Lower lobe of right lung (tissue), 2 donors: ENCODE measurements around the gene SAP30BP. TPM values are rescaled to one million over a fixed set of nuclear protein-coding genes. Genes with fewer than 3 reads are reported as not detected.
A peak's percentile ranks its signal among the peaks of the same experiment; 100 is the strongest.

Experiments
- ATAC-seq, 2 donors: fragments of 200-7000 bp; cut with Tn5 transposase; one replicate each; pipeline ENCODE4 v1.9.1; 2020 to 2022; ENCODE audit warnings: mild to moderate bottlenecking in 2 of 2, moderate library complexity in 2 of 2
- DNase-seq: peaks from one replicate; pipeline ENCODE4 v3.0.0-alpha.2; 2020
- H3K27ac ChIP-seq: fragments of 200-600 bp; one replicate; pipeline ENCODE4 v1.8.0; 2022
- H3K27me3 ChIP-seq: fragments of 200-600 bp; one replicate; pipeline ENCODE4 v1.8.0; 2022; ENCODE audit warnings: low read depth
- H3K36me3 ChIP-seq: fragments of 200-600 bp; one replicate; pipeline ENCODE4 v1.8.0; 2022; ENCODE audit warnings: mild to moderate bottlenecking
- H3K4me1 ChIP-seq: fragments of 200-600 bp; one replicate; pipeline ENCODE4 v1.8.0; 2022
- H3K4me3 ChIP-seq: fragments of 200-600 bp; one replicate; pipeline ENCODE4 v1.8.0; 2022; ENCODE audit warnings: mild to moderate bottlenecking
- H3K9me3 ChIP-seq: fragments of 200-600 bp; one replicate; pipeline ENCODE4 v1.8.0; 2022
- intact Hi-C: fragments of 100-400 bp; cut with DNase I; formaldehyde crosslinking; loops from one replicate; pipeline ENCODE4 v1.11.0; 2022
- total RNA-seq: library from RNA; stranded (reverse); fragmentation: NEBNext Ultra II Directional; extraction: Animal tissue kit (Norgen Biotek cat#: 25700); gene quantifications from one replicate; pipeline ENCODE4 v1.2.1, GENCODE V29; 2021
- TF ChIP-seq, protein P1 (sequence below): fragments of 200-600 bp; IDR thresholded peaks from one replicate; pipeline ENCODE4 v1.8.0; 2022; ENCODE audit warnings: antibody characterized with exemption, mild to moderate bottlenecking
- donor health status: DM: no; HTN: yes; CAD: no; lungs with severe emphysema.

The SAP30BP gene
- total RNA-seq, 1 donor from 2014 or later: 73.0 TPM

GRCh38 chr17:75646638-75646992 lies 20.5 kb upstream of the SAP30BP start:
- Histone ChIP-seq H3K27ac (peak overlapping the region; percentile 92), H3K4me3 (no peak overlapping the region), H3K9me3 (no peaks in the 10 kb centered on the region), H3K4me1 (peaks cover 43% of the 10 kb centered on the region), H3K36me3 (peaks cover 36% of the 10 kb centered on the region), H3K27me3 (no peaks in the 10 kb centered on the region)
- no peak for ATAC-seq
- TF ChIP-seq, protein P1, sequence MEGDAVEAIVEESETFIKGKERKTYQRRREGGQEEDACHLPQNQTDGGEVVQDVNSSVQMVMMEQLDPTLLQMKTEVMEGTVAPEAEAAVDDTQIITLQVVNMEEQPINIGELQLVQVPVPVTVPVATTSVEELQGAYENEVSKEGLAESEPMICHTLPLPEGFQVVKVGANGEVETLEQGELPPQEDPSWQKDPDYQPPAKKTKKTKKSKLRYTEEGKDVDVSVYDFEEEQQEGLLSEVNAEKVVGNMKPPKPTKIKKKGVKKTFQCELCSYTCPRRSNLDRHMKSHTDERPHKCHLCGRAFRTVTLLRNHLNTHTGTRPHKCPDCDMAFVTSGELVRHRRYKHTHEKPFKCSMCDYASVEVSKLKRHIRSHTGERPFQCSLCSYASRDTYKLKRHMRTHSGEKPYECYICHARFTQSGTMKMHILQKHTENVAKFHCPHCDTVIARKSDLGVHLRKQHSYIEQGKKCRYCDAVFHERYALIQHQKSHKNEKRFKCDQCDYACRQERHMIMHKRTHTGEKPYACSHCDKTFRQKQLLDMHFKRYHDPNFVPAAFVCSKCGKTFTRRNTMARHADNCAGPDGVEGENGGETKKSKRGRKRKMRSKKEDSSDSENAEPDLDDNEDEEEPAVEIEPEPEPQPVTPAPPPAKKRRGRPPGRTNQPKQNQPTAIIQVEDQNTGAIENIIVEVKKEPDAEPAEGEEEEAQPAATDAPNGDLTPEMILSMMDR: no peak
- DNase-seq: no peak
- intact Hi-C loops: no loop called here

- Histone ChIP-seq H3K27ac (peak overlapping the region; percentile 92), H3K4me1 (peaks cover 39% of the 10 kb centered on the region), H3K36me3 (peaks cover 40% of the 10 kb centered on the region), H3K27me3 (no peaks in the 10 kb centered on the region), H3K9me3 (no peaks in the 10 kb centered on the region), H3K4me3 (no peak overlapping the region)
- TF ChIP-seq, protein P1: no peak
- ATAC-seq (no peak), DNase-seq (no peak)
- intact Hi-C loops: no loop called here
These were observed 20.1 kb upstream of the SAP30BP start for GRCh38 chr17:75647061-75647460.

DNA sequence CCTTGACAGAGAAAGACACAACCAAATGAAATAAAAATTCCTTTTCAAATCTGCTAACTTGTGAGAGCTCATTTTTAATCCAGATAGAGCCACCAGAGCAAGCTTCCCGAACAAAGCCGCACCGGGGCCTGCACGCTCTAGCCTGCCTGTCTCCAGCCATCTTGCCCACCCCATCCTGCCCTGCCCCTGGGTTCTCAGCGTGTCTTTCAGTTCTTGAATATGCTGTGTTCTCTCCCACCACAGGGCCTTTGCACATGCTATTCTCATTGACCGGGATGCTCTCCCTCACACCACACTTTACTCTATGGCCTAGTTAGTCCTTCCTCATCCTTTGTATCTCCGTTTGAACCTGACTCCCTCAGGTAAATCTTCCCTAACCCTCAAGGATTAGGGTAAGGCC lies 19.2 kb upstream of the SAP30BP start:
- no peak for ATAC-seq
- Histone ChIP-seq H3K4me3 (no peak overlapping the region), H3K4me1 (peaks cover 30% of the 10 kb centered on the region), H3K36me3 (peaks cover 46% of the 10 kb centered on the region), H3K27ac (no peak overlapping the region), H3K27me3 (no peaks in the 10 kb centered on the region), H3K9me3 (no peaks in the 10 kb centered on the region)
- intact Hi-C loops: no loop called here
- DNase-seq: no peak
- TF ChIP-seq, protein P1: no peak

DNA sequence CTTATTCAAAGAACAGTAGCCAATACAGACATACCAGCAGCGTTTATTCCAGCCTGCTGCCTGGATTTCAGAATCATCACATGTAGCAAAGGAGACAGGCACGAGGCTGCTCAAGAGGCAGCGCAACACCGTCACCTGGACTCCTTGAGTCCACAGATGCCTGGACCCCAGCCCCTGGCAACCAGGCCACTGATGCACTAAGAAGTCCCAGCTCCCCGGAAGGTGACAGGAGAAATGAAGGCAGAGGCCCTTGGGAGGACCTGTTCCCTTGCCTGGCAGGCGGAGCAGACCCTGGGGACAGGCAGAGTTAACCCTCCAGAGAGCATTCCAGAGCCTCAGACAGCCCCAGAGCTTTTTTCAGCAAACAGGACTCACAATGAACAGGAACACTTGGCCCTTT lies 17.5 kb upstream of the SAP30BP start:
- intact Hi-C loops: no loop called here
- TF ChIP-seq, protein P1: no peak
- ATAC-seq: no peak
- Histone ChIP-seq H3K27ac (no peak overlapping the region), H3K27me3 (no peaks in the 10 kb centered on the region), H3K36me3 (peaks cover 57% of the 10 kb centered on the region), H3K4me3 (no peak overlapping the region), H3K4me1 (peaks cover 23% of the 10 kb centered on the region), H3K9me3 (no peaks in the 10 kb centered on the region)
- DNase-seq: no peak

GRCh38 chr17:75650874-75651273 lies 16.3 kb upstream of the SAP30BP start:
- Histone ChIP-seq H3K27ac (no peak overlapping the region), H3K27me3 (no peaks in the 10 kb centered on the region), H3K4me1 (peaks cover 13% of the 10 kb centered on the region), H3K9me3 (no peaks in the 10 kb centered on the region), H3K4me3 (no peak overlapping the region), H3K36me3 (peaks cover 69% of the 10 kb centered on the region)
- intact Hi-C loops: no loop called here
- ATAC-seq: no peak
- DNase-seq: no peak
- TF ChIP-seq, protein P1: no peak

DNA sequence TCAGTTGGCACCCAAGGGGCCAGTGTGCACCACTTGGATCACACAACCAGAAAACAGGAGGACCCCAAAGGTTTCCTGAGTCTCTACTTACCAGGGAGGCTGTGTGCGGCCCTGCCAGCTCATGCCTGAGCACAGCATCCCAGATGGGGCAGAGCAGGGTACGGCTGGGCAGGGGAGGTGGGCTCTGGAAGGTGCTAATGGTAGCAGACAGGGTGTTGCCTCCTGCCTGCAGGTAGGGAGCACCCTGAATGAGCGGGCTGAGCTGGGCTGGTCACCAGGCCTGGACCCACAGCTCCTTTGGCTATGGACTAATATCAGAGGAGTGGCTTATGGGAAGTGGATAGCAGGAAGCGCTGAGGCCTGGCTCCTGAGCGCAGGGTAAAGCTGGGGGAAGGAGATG lies 14.8 kb upstream of the SAP30BP start:
- no peaks in the 10 kb centered on the region for H3K4me1 ChIP-seq
- H3K27ac ChIP-seq: no peak overlapping the region
- H3K9me3 ChIP-seq: no peaks in the 10 kb centered on the region
- H3K27me3 ChIP-seq: no peaks in the 10 kb centered on the region
- peak in 1 of 2 donors; percentile 19 for ATAC-seq
- TF ChIP-seq, protein P1: no peak
- H3K4me3 ChIP-seq: no peak overlapping the region
- intact Hi-C loops: no loop called here
- H3K36me3 ChIP-seq: peaks cover 77% of the 10 kb centered on the region
- DNase-seq: no peak
